A549 (cell line): ENCODE data around the gene OPN1SW. TPM values are rescaled to one million over a fixed set of nuclear protein-coding genes. Genes with fewer than 3 reads are reported as not detected.

Source experiments
- ATAC-seq, 2 experiments: fragments of 200-7000 bp in 1 of 2; fragments of >200 bp in 1 of 2; cut with Nextera tagmentation in 1 of 2; cut with Tn5 transposase in 1 of 2; 3 replicates each; pipeline versions ENCODE4 v1.8.0 to v1.9.1; 2018 to 2020; ENCODE audit warnings: mild to moderate bottlenecking in 1 of 2, moderate library complexity in 1 of 2
- CTCF ChIA-PET: fragments of 300-600 bp; sonication (Branson Sonifier 250); formaldehyde crosslinking; extraction: SDS; loops from one replicate; lab custom pipeline; 2021; ENCODE audit warnings: antibody characterized with exemption, inconsistent platforms; lab: Yijun Ruan, JAX
- POLR2A ChIA-PET: fragments of 350-600 bp; formaldehyde crosslinking; extraction: SDS; loops from one replicate; lab custom pipeline; 2021; ENCODE audit warnings: antibody characterized with exemption, inconsistent platforms; lab: Yijun Ruan, JAX
- DNase-seq, 2 experiments: peaks; one replicate each; pipeline versions ENCODE4 v3.0.0 to v3.0.0-alpha.2; 2011 to 2016; ENCODE audit warnings: low read depth in 1 of 2, low spot score in 1 of 2
- FAIRE-seq: peaks from 2 replicates; lab custom pipeline; 2011; peaks lifted over from hg19 to GRCh38; lab: Jason Lieb, UNC
- H3K27ac ChIP-seq, 2 experiments: fragments of >200 bp; sonication (Bioruptor Twin); formaldehyde crosslinking; 3 replicates each; pipeline ENCODE4 v1.5.1; 2016 to 2017
- H3K4me1 ChIP-seq: fragments of >200 bp; sonication (Bioruptor Twin); formaldehyde crosslinking; 3 replicates; pipeline ENCODE4 v1.6.1; 2016
- H3K4me2 ChIP-seq: fragments of >200 bp; sonication (Bioruptor Twin); formaldehyde crosslinking; 3 replicates; pipeline ENCODE4 v1.6.1; 2016
- H3K4me3 ChIP-seq: fragments of >200 bp; sonication (Bioruptor Twin); formaldehyde crosslinking; 3 replicates; pipeline ENCODE4 v1.5.1; 2016
- H3K9me3 ChIP-seq: fragments of >200 bp; sonication (Bioruptor Twin); formaldehyde crosslinking; 3 replicates; pipeline ENCODE4 v1.6.1; 2016
- CEBPB ChIP-seq, 2 experiments: fragments of >200 bp in 1 of 2; sonication (Bioruptor Twin) in 1 of 2; formaldehyde crosslinking in 1 of 2; IDR thresholded peaks; 2 replicates each; pipeline ENCODE4 v1.6.1; 2012 to 2016
- EHMT2 ChIP-seq: fragments of 200-600 bp; sonication (generic); IDR thresholded peaks from 2 replicates; pipeline ENCODE4 v1.6.1; 2016; ENCODE audit warnings: antibody characterized with exemption, low read depth, mild to moderate bottlenecking, moderate library complexity
- EP300 ChIP-seq, 2 experiments: fragments of >200 bp; sonication (Bioruptor Twin); formaldehyde crosslinking; IDR thresholded peaks; 2 replicates in 1 of 2; 3 replicates in 1 of 2; pipeline ENCODE4 v1.6.1; 2016 to 2017
- FOSB ChIP-seq: fragments of 250-450 bp; sonication (Bioruptor Pico); IDR thresholded peaks from 2 replicates; pipeline ENCODE4 v1.5.0; 2020; ENCODE audit warnings: mild to moderate bottlenecking, moderate library complexity
- FOSL2 ChIP-seq, 2 experiments: fragments of 450-650 bp in 1 of 2; fragments of >200 bp in 1 of 2; sonication (Bioruptor Twin) in 1 of 2; formaldehyde crosslinking; IDR thresholded peaks; 2 replicates each; pipeline versions ENCODE4 v1.5.0 to v1.6.1; 2016 to 2020; ENCODE audit warnings: mild to moderate bottlenecking in 1 of 2, moderate library complexity in 1 of 2
- HEYL ChIP-seq: fragments of 250-450 bp; sonication (Bioruptor Pico); IDR thresholded peaks from 2 replicates; pipeline ENCODE4 v1.8.0; 2021; ENCODE audit warnings: mild to moderate bottlenecking, moderate library complexity
- HOXA7 ChIP-seq: fragments of 250-450 bp; sonication (Bioruptor Pico); IDR thresholded peaks from 2 replicates; pipeline ENCODE4 v1.5.0; 2020; ENCODE audit warnings: mild to moderate bottlenecking, moderate library complexity
- HOXB13 ChIP-seq: fragments of 250-450 bp; sonication (Bioruptor Pico); IDR thresholded peaks from 2 replicates; pipeline ENCODE4 v1.5.0; 2020; ENCODE audit warnings: low read depth, mild to moderate bottlenecking, moderate library complexity
- JUN ChIP-seq, 2 experiments: fragments of >200 bp; sonication (Bioruptor Twin); formaldehyde crosslinking; IDR thresholded peaks; 2 replicates in 1 of 2; 3 replicates in 1 of 2; pipeline ENCODE4 v1.6.1; 2016 to 2017
- KDM1A ChIP-seq: fragments of 200-600 bp; sonication (generic); IDR thresholded peaks from 2 replicates; pipeline ENCODE4 v1.6.1; 2016; ENCODE audit warnings: low read depth, mild to moderate bottlenecking
- MAFK ChIP-seq: fragments of 450-650 bp; IDR thresholded peaks from 2 replicates; pipeline ENCODE4 v1.6.1; 2014; ENCODE audit not compliant: partially characterized antibody
- MAZ ChIP-seq: fragments of 150-350 bp; IDR thresholded peaks from 2 replicates; pipeline ENCODE4 v1.6.1; 2014; ENCODE audit warnings: antibody characterized with exemption, low read depth, low read length, borderline replicate concordance
- NPAS2 ChIP-seq: fragments of 250-450 bp; sonication (Bioruptor Pico); IDR thresholded peaks from 2 replicates; pipeline ENCODE4 v1.8.0; 2022; ENCODE audit warnings: mild to moderate bottlenecking, moderate library complexity, borderline replicate concordance
- PHF8 ChIP-seq: fragments of 200-600 bp; sonication (generic); IDR thresholded peaks from 2 replicates; pipeline ENCODE4 v1.6.1; 2016; ENCODE audit warnings: low read depth, mild to moderate bottlenecking, antibody characterized with exemption, moderate library complexity, borderline replicate concordance
- POLR2AphosphoS2 ChIP-seq: conservative IDR thresholded peaks from 2 replicates; pipeline ENCODE4 v1.6.1; 2012; ENCODE audit warnings: low read length, improper control_type of control experiment, inconsistent platforms
- RARB ChIP-seq: fragments of 250-450 bp; sonication (Bioruptor Pico); IDR thresholded peaks from 2 replicates; pipeline ENCODE4 v1.8.0; 2021; ENCODE audit warnings: mild to moderate bottlenecking, moderate library complexity
- RCOR1 ChIP-seq: fragments of 150-350 bp; IDR thresholded peaks from 2 replicates; pipeline ENCODE4 v1.6.1; 2014; ENCODE audit warnings: antibody characterized with exemption, low read length, low read depth
- SREBF2 ChIP-seq: fragments of 450-650 bp; IDR thresholded peaks from 2 replicates; pipeline ENCODE4 v1.6.1; 2014; ENCODE audit warnings: mild to moderate bottlenecking, moderate library complexity
- TFCP2L1 ChIP-seq: fragments of 250-450 bp; sonication (Bioruptor Pico); IDR thresholded peaks from 2 replicates; pipeline ENCODE4 v1.5.0; 2021; ENCODE audit warnings: mild to moderate bottlenecking
- ZNF302 ChIP-seq: fragments of 250-450 bp; sonication (Bioruptor Pico); IDR thresholded peaks from 2 replicates; pipeline ENCODE4 v1.9.0; 2021; ENCODE audit warnings: inconsistent platforms, mild to moderate bottlenecking, moderate library complexity
- WGBS: methylation state at CpG from one replicate; pipeline ENCODE4 v1.1.6; 2017; ENCODE audit errors: missing lambda C conversion rate; 5-methylcytosine and 5-hydroxymethylcytosine counted together
- polyA plus RNA-seq, 4 experiments: library from polyadenylated mRNA; depleted of rRNA in 3 of 4; stranded (reverse); fragments of >200 nt; fragmentation: RNase III in 1 of 4; extraction: RNeasy Plus Mini Kit Qiagen cat#74134 plus additional on column Dnase treatment in 1 of 4; gene quantifications; 2 replicates in 3 of 4; 3 replicates in 1 of 4; pipeline ENCODE4 v1.2.3, GENCODE V29; 2011 to 2017
- TF ChIP-seq, protein P1 (sequence below): fragments of 250-450 bp; sonication (Bioruptor Pico); IDR thresholded peaks from 2 replicates; pipeline ENCODE4 v1.5.0; 2020; ENCODE audit warnings: low read depth, mild to moderate bottlenecking, moderate library complexity
- TF ChIP-seq, protein P2 (sequence below): fragments of >200 bp; sonication (Bioruptor Twin); formaldehyde crosslinking; IDR thresholded peaks from 3 replicates; pipeline ENCODE4 v1.6.1; 2016
- TF ChIP-seq, protein P3 (sequence below): fragments of >200 bp; sonication (Bioruptor Twin); formaldehyde crosslinking; IDR thresholded peaks from 3 replicates; pipeline ENCODE4 v1.5.1; 2016

OPN1SW gene
- polyA plus RNA-seq, 2 of the 4 experiments (the other 2 are of a cell fraction) = not detected

DNA sequence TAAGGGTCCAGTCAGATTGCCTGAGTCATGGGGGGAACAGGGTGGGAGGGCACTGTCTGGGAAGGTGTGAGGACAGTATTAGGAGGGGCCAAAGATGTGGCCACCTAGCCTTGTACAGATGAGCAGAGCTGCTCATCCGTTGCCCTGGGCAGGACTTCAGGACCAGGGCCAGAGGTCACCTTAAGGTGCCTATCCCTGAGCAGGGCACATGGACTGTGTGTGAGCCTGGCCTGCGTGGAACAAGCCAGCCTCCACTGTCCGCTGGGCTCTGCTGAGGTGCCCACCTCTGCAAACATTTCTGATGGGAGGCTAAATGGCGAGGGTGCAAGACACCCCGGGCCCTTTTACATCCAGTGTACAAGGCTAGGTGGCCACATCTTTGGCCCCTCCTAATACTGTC lies 3.4 kb upstream of the OPN1SW start:
- no peak for TF ChIP-seq NPAS2 (CRISPR knock-in tag)
- no peak for TF ChIP-seq CEBPB (IDR thresholded peaks at IDR 0.05)
- TF ChIP-seq, protein P1, sequence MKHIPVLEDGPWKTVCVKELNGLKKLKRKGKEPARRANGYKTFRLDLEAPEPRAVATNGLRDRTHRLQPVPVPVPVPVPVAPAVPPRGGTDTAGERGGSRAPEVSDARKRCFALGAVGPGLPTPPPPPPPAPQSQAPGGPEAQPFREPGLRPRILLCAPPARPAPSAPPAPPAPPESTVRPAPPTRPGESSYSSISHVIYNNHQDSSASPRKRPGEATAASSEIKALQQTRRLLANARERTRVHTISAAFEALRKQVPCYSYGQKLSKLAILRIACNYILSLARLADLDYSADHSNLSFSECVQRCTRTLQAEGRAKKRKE (CRISPR knock-in tag) = no peak
- no peak for TF ChIP-seq KDM1A
- TF ChIP-seq HOXA7 (CRISPR knock-in tag) = no peak
- no peak for TF ChIP-seq RARB (CRISPR knock-in tag)
- no peak for TF ChIP-seq RCOR1
- FAIRE-seq = no peak
- ATAC-seq = no peak
- CTCF ChIA-PET = interaction anchor here (0.8 kb wide), 1 partner anchor 10 kb away, joined by 4 read pairs; no protein-coding TSS in a partner anchor
- 82% methylated on average over 5 of the region's 5 CpGs for WGBS
- H3K4me3 ChIP-seq = no peak overlapping the region
- DNase-seq = no peak
- H3K4me1 ChIP-seq = no peaks in the 10 kb centered on the region
- H3K4me2 ChIP-seq = no peak overlapping the region
- H3K27ac ChIP-seq = no peak overlapping the region
- POLR2A ChIA-PET = no interaction called here
- peaks cover 17% of the 10 kb centered on the region for H3K9me3 ChIP-seq

DNA sequence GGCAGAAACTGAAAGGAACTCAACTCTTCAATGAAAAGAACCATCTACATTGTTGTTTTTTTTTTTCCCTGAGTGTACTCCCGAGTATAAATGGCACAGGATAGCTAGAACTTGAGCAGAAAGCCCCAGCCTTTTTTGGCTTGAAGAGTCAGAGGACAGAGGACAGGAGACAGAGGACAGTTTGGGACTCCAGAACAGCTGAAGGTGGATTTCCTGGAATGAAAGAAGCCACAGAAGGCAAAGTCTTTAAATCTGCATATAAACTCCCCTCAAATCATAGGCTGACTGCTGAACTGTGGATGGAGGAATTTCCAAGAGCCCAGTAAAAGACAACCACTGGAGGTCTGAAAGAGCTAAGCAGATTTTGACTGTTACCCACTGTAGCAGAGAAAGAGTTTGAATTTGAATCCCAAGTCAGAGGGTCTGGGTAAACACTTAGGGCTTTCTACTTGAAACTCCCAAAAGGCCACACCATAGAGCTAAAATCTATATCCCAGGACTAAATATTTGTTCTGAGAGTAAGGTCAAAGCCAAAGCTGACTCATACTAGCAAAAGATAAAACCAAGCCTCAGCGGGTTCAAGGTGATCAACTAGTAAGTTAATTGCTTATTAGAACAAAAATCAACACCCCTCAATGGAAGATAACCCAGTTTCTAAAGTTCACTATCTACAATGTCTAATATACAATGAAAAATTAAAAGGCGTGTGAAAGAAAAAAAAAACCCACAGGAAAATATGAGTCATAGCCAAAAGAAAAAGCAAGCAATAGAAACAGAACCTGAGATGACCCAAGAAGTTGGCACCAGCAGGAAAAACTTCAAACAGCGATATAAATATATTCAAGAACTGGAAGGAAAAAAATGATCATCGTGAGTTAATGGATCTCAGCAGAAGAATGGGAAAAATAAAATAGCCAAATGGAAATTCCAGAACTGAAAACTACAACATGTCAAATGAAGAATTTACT lies 1.8 kb upstream of the OPN1SW start:
- H3K9me3 ChIP-seq = peaks cover 17% of the 10 kb centered on the region
- TF ChIP-seq EHMT2 (no peak), FOSL2 (IDR thresholded peaks at IDR 0.05) (no peak), FOSL2 (CRISPR knock-in tag; IDR thresholded peaks at IDR 0.05) (peak; percentile 78)
- no peak for ATAC-seq
- H3K27ac ChIP-seq = no peak overlapping the region
- WGBS = 30% methylated on average over 5 of the region's 5 CpGs
- H3K4me2 ChIP-seq = no peak overlapping the region
- no peaks in the 10 kb centered on the region for H3K4me1 ChIP-seq
- CTCF ChIA-PET = interaction anchor here (0.5 to 1.1 kb wide), 3 partner anchors 10 to 303 kb away, joined by 3 to 5 read pairs (median 3); no protein-coding TSS in a partner anchor
- POLR2A ChIA-PET = interaction anchor here (0.6 kb wide), 1 partner anchor 51 kb away, joined by 3 read pairs; no protein-coding TSS in a partner anchor
- no peak for FAIRE-seq
- no peak for DNase-seq
- no peak overlapping the region for H3K4me3 ChIP-seq

DNA sequence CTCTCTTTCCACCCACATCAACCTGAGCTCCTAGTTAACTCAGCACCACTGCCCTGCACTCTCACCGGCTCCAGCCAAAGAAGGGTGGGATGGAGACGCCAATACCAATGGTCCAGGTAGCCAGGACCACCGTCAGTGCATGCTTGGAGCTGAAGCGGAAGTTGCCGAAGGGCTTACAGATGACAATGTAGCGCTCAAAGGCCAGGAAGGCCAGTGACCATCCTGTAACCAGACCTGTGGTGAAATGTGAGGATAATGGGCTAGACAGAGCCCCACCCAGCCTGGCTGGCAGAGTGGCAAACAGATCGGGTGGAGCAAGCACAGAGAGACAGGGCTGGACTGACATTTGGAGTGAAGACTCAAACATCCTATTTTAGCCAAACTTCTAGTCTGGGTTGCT lies 673 bp downstream of the OPN1SW start:
- POLR2A ChIA-PET = no interaction called here
- ATAC-seq = no peak; a peak in 2 of 6 replicates

More for the DNA sequence above, 673 bp downstream of the OPN1SW start:
- Histone ChIP-seq H3K4me3 (no peak overlapping the region), H3K4me2 (no peak overlapping the region), H3K27ac (no peak overlapping the region), H3K4me1 (no peaks in the 10 kb centered on the region), H3K9me3 (peaks cover 17% of the 10 kb centered on the region)
- no peak for FAIRE-seq
- WGBS = 97% methylated on average over 7 of the region's 7 CpGs
- no peak for DNase-seq
- TF ChIP-seq RCOR1 (no peak), HEYL (CRISPR knock-in tag) (no peak), HOXB13 (CRISPR knock-in tag) (no peak), ZNF302 (CRISPR knock-in tag) (no peak), JUN (IDR thresholded peaks at IDR 0.05) (no peak), HOXA7 (CRISPR knock-in tag) (no peak), TFCP2L1 (CRISPR knock-in tag) (no peak), SREBF2 (no peak), FOSB (CRISPR knock-in tag) (no peak), PHF8 (no peak), MAZ (no peak), POLR2AphosphoS2 (no peak), MAFK (no peak), EP300 (IDR thresholded peaks at IDR 0.05) (no peak)
- TF ChIP-seq, protein P2, sequence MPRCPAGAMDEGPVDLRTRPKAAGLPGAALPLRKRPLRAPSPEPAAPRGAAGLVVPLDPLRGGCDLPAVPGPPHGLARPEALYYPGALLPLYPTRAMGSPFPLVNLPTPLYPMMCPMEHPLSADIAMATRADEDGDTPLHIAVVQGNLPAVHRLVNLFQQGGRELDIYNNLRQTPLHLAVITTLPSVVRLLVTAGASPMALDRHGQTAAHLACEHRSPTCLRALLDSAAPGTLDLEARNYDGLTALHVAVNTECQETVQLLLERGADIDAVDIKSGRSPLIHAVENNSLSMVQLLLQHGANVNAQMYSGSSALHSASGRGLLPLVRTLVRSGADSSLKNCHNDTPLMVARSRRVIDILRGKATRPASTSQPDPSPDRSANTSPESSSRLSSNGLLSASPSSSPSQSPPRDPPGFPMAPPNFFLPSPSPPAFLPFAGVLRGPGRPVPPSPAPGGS = no peak
- TF ChIP-seq, protein P3, sequence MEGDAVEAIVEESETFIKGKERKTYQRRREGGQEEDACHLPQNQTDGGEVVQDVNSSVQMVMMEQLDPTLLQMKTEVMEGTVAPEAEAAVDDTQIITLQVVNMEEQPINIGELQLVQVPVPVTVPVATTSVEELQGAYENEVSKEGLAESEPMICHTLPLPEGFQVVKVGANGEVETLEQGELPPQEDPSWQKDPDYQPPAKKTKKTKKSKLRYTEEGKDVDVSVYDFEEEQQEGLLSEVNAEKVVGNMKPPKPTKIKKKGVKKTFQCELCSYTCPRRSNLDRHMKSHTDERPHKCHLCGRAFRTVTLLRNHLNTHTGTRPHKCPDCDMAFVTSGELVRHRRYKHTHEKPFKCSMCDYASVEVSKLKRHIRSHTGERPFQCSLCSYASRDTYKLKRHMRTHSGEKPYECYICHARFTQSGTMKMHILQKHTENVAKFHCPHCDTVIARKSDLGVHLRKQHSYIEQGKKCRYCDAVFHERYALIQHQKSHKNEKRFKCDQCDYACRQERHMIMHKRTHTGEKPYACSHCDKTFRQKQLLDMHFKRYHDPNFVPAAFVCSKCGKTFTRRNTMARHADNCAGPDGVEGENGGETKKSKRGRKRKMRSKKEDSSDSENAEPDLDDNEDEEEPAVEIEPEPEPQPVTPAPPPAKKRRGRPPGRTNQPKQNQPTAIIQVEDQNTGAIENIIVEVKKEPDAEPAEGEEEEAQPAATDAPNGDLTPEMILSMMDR = no peak
- CTCF ChIA-PET = interaction anchor here (0.7 kb wide), 1 partner anchor 29 kb away, joined by 4 read pairs; no protein-coding TSS in a partner anchor
